Retina (tissue), 1 donor: ENCODE measurements around the gene NCAPG.

Experiments
- DNase-seq: peaks from one replicate; pipeline ENCODE4 v3.0.0-alpha.2; 2016

Gene NCAPG

GRCh38 chr4:17884511-17884910, 73.7 kb downstream of the NCAPG start:
- DNase-seq, result no peak

GRCh38 chr4:17889692-17890091, 78.9 kb downstream of the NCAPG start:
- DNase-seq, result no peak

GRCh38 chr4:17894421-17894820, 83.6 kb downstream of the NCAPG start:
- no peak for DNase-seq
